ENCODE results near the gene LRRFIP1. TPM values are rescaled to one million over a fixed set of nuclear protein-coding genes. Genes with fewer than 3 reads are reported as not detected.

The LRRFIP1 gene
- total and polyA plus RNA-seq, 2 donors (not counting 3 experiments of a cell fraction or from before 2014, with no cell fraction given) = 39.2 to 179 TPM

GRCh38 chr2:237652181-237652580, 24.8 kb downstream of the LRRFIP1 start:
- POLR2A ChIA-PET = no interaction called here
- dilution Hi-C loops (cut with MboI; ENCODE audit: extremely low pct_ligation_motif_present, low sequenced_read_pairs) = no loop called here
- Histone ChIP-seq H3K9me1 (replicated peaks; ENCODE audit: control insufficient read depth, extremely low read depth, insufficient read depth, low read length) (no peaks in the 10 kb centered on the region), H3K4me2 (ENCODE audit: insufficient read depth, low read length) (no peak overlapping the region), H3K27ac (ENCODE audit: insufficient read depth, low read depth, low read length) (no peak overlapping the region), H2AFZ (ENCODE audit: low read depth, low read length) (no peak overlapping the region), H3K9me3 (replicated peaks; ENCODE audit: control insufficient read depth, insufficient read depth, low read length) (no peaks in the 10 kb centered on the region), H3K27me3 (ENCODE audit: control insufficient read depth in 2 of 2, insufficient read depth in 2 of 2, low read length in 2 of 2) (no peaks in the 10 kb centered on the region), H3K36me3 (ENCODE audit: control insufficient read depth in 2 of 2, extremely low read depth in 1 of 2, insufficient read depth in 2 of 2, low read length in 2 of 2) (no peaks in the 10 kb centered on the region), H3K4me1 (ENCODE audit: control insufficient read depth, extremely low read depth, insufficient read depth, low read length) (peaks cover 2% of the 10 kb centered on the region), H3K9ac (replicated peaks; ENCODE audit: extremely low read depth, insufficient read depth, low read length) (no peak overlapping the region), H4K20me1 (replicated peaks; ENCODE audit: control insufficient read depth, extremely low read depth, insufficient read depth, low read length) (no peaks in the 10 kb centered on the region), H3K4me3 (replicated peaks in 1 of 3; ENCODE audit: insufficient read depth in 1 of 3, low read depth in 1 of 3, low read length in 3 of 3) (no peak overlapping the region), H3K79me2 (ENCODE audit: control insufficient read depth, insufficient read depth, low read length) (no peaks in the 10 kb centered on the region)
- CTCF ChIA-PET = no interaction called here
- intact Hi-C loops (cut with micrococcal nuclease) = no loop called here
- no TSS peak for BruUV-seq (replicated peaks)
- DNase-seq (ENCODE audit: low read depth, low spot score) (no peak), FAIRE-seq (no peak)
- no peak for TF ChIP-seq FOS (IDR thresholded peaks at IDR 0.05; ENCODE audit: borderline replicate concordance, insufficient read depth, low read length)
- TF ChIP-seq POLR2A (IDR thresholded peaks at IDR 0.05; ENCODE audit: low read depth, low read length) = no peak
- no peak for TF ChIP-seq GATA2 (IDR thresholded peaks at IDR 0.05; ENCODE audit: insufficient read depth, insufficient read length, low read depth, low read length)
- TF ChIP-seq JUN (IDR thresholded peaks at IDR 0.05; ENCODE audit: borderline replicate concordance, insufficient read depth, insufficient read length, low read depth) = no peak
- no peak for TF ChIP-seq POLR2AphosphoS5 (IDR thresholded peaks at IDR 0.05; ENCODE audit: insufficient read depth, low read depth, low read length)
- TF ChIP-seq EZH2 (IDR thresholded peaks at IDR 0.05; ENCODE audit: borderline replicate concordance, low read depth, low read length, severe bottlenecking) = no peak
- no peak for TF ChIP-seq MYC (IDR thresholded peaks at IDR 0.05; ENCODE audit: low read depth, low read length)
- TF ChIP-seq CTCF (IDR thresholded peaks at IDR 0.05; ENCODE audit: extremely low read depth in 1 of 2, insufficient read depth in 1 of 2, low read depth in 1 of 2, low read length in 2 of 2) = no peak

All from endothelial cell of umbilical vein (primary cell).